H1 (cell line): ENCODE measurements around the gene FBXL17. TPM values are rescaled to one million over a fixed set of nuclear protein-coding genes. Genes with fewer than 3 reads are reported as not detected.

ENCODE experiments used
- polyA plus RNA-seq, 7 experiments: library from polyadenylated mRNA; depleted of rRNA in 3 of 7; stranded (reverse) in 5 of 7; unstranded in 2 of 7; fragments of >200 nt in 5 of 7; fragments of 200-250 nt in 2 of 7; gene quantifications; 1 replicate in 5 of 7; 2 replicates in 1 of 7; 4 replicates in 1 of 7; pipeline versions ENCODE4 v1.2.1 to v1.2.3, GENCODE V29; 2011 to 2013; ENCODE audit warnings: missing spikeins in 2 of 7, mixed read lengths in 2 of 7
- total RNA-seq: library from RNA; stranded (reverse); fragmentation: NEBNext Ultra II Directional; extraction: Animal tissue kit (Norgen Biotek cat#: 25700); gene quantifications from 2 replicates; pipeline ENCODE4 v1.2.1, GENCODE V29; 2021
- TF ChIP-seq, protein P1 (sequence below): fragments of 300-600 bp; sonication (generic); IDR thresholded peaks from 2 replicates; pipeline ENCODE4 v1.7.1; 2012; ENCODE audit warnings: low read length, moderate library complexity, mild to moderate bottlenecking, inconsistent platforms; ENCODE audit not compliant: insufficient replicate concordance

Gene FBXL17
- total and polyA plus RNA-seq, 2 of the 8 experiments (the other 6 are each of a cell fraction or from before 2014, with no cell fraction given), result 0.35 to 4.3 TPM

DNA sequence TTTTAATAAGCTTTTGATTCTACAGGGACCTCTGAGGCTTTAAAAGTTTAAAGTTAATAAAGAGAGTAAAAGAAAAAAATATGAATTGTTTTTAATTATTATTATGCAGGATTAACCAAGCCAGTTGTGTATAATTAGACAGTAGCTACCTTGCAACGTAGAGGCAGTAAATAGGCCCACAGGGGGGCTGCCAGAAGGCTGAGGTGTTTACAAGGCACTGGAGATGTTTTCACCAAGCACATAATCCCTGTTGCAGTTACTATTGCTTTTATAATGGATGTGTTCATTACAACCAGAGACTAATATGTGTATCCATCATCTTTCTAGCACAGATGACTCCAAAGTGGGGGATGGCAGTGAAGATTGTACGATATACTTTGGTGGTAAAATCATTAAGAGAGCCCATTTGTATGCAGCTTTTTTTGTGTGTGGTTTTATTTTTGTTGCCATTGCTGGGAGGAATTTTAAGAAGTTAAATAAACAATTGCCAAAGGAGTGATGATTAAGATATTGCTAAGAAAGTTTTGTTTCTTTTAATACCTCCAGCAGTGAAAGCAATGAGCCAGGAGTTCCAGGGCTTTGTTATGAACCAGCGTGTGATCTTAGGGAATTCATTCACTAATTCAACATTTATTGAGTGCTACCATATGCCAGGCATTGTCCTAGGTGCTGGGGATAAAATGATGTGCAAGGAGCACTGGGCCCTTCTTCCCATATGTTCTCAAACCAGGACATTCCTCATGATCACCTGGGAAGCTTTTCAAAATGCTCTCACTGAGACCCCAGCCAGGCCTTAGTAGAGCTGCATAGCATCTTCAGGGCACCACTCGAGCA, 572.5 kb downstream of the FBXL17 start (continued):
- TF ChIP-seq, protein P1, sequence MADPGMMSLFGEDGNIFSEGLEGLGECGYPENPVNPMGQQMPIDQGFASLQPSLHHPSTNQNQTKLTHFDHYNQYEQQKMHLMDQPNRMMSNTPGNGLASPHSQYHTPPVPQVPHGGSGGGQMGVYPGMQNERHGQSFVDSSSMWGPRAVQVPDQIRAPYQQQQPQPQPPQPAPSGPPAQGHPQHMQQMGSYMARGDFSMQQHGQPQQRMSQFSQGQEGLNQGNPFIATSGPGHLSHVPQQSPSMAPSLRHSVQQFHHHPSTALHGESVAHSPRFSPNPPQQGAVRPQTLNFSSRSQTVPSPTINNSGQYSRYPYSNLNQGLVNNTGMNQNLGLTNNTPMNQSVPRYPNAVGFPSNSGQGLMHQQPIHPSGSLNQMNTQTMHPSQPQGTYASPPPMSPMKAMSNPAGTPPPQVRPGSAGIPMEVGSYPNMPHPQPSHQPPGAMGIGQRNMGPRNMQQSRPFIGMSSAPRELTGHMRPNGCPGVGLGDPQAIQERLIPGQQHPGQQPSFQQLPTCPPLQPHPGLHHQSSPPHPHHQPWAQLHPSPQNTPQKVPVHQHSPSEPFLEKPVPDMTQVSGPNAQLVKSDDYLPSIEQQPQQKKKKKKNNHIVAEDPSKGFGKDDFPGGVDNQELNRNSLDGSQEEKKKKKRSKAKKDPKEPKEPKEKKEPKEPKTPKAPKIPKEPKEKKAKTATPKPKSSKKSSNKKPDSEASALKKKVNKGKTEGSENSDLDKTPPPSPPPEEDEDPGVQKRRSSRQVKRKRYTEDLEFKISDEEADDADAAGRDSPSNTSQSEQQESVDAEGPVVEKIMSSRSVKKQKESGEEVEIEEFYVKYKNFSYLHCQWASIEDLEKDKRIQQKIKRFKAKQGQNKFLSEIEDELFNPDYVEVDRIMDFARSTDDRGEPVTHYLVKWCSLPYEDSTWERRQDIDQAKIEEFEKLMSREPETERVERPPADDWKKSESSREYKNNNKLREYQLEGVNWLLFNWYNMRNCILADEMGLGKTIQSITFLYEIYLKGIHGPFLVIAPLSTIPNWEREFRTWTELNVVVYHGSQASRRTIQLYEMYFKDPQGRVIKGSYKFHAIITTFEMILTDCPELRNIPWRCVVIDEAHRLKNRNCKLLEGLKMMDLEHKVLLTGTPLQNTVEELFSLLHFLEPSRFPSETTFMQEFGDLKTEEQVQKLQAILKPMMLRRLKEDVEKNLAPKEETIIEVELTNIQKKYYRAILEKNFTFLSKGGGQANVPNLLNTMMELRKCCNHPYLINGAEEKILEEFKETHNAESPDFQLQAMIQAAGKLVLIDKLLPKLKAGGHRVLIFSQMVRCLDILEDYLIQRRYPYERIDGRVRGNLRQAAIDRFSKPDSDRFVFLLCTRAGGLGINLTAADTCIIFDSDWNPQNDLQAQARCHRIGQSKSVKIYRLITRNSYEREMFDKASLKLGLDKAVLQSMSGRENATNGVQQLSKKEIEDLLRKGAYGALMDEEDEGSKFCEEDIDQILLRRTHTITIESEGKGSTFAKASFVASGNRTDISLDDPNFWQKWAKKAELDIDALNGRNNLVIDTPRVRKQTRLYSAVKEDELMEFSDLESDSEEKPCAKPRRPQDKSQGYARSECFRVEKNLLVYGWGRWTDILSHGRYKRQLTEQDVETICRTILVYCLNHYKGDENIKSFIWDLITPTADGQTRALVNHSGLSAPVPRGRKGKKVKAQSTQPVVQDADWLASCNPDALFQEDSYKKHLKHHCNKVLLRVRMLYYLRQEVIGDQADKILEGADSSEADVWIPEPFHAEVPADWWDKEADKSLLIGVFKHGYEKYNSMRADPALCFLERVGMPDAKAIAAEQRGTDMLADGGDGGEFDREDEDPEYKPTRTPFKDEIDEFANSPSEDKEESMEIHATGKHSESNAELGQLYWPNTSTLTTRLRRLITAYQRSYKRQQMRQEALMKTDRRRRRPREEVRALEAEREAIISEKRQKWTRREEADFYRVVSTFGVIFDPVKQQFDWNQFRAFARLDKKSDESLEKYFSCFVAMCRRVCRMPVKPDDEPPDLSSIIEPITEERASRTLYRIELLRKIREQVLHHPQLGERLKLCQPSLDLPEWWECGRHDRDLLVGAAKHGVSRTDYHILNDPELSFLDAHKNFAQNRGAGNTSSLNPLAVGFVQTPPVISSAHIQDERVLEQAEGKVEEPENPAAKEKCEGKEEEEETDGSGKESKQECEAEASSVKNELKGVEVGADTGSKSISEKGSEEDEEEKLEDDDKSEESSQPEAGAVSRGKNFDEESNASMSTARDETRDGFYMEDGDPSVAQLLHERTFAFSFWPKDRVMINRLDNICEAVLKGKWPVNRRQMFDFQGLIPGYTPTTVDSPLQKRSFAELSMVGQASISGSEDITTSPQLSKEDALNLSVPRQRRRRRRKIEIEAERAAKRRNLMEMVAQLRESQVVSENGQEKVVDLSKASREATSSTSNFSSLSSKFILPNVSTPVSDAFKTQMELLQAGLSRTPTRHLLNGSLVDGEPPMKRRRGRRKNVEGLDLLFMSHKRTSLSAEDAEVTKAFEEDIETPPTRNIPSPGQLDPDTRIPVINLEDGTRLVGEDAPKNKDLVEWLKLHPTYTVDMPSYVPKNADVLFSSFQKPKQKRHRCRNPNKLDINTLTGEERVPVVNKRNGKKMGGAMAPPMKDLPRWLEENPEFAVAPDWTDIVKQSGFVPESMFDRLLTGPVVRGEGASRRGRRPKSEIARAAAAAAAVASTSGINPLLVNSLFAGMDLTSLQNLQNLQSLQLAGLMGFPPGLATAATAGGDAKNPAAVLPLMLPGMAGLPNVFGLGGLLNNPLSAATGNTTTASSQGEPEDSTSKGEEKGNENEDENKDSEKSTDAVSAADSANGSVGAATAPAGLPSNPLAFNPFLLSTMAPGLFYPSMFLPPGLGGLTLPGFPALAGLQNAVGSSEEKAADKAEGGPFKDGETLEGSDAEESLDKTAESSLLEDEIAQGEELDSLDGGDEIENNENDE, result peak; percentile 39
